Tibial nerve (tissue), 3 donors: Measurements from ENCODE around the gene MACF1.
"Not testable (repeated sequence)": the region's sequence is repeated elsewhere in the genome, so short reads cannot be mapped to it uniquely, and the experiment has no call there.

Experiments
- CTCF ChIP-seq, 5 experiments: fragments of 200-600 bp in 3 of 5; fragments of 450-650 bp in 2 of 5; sonication (generic) in 3 of 5; IDR thresholded peaks; one replicate each; pipeline ENCODE4 v1.5.1; 2016 to 2019; ENCODE audit warnings: antibody characterized with exemption in 5 of 5, mild to moderate bottlenecking in 3 of 5, moderate library complexity in 2 of 5
- POLR2A ChIP-seq, 2 donors: fragments of 450-650 bp; IDR thresholded peaks; one replicate each; pipeline ENCODE4 v1.6.1; 2017; ENCODE audit warnings: antibody characterized with exemption in 2 of 2, mild to moderate bottlenecking in 2 of 2, moderate library complexity in 2 of 2

DNA sequence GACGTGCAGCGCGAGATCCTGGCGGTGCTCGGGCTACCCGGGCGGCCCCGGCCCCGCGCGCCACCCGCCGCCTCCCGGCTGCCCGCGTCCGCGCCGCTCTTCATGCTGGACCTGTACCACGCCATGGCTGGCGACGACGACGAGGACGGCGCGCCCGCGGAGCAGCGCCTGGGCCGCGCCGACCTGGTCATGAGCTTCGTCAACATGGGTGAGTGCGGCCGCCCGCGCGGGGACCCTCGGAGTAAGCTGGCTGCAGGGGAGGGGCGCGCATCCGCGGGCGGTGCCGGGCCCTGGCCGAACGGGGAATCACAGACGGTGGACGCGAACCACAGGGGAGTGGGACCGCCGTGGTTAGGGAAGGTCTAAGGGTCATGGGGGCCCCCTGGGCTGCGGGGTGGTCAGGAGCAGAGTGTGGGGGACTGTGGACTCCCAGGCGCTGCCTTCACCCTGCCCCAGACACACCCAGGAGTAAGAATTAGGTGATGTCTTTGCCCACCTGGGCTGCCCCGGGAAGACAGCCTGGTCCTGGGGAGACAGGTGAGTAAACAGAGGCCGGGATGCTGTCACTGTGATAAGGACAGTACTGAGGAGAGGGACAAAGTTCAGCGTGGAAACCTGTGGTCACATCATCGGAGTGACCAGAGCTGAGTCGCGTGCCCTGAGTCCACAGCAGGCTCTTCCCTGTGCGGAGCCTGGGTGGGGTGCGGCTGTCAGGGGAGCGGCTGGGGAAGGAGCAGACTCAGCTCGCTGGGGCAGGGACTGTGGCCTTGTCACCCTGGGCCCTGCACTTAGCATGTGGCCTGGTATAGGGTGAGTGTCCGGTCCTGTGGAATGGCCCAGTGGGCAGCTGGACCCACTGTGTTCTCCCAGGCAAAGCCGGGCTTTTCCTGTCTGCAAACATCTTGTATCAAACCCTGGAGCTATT is 287.9 kb downstream of the MACF1 start:
- TF ChIP-seq CTCF, POLR2A (IDR thresholded peaks at IDR 0.05): not testable (repeated sequence)
